GM12878 (cell line): ENCODE measurements around the gene RALGPS2. TPM values are rescaled to one million over a fixed set of nuclear protein-coding genes. Genes with fewer than 3 reads are reported as not detected.

ENCODE experiments used
- ATAC-seq: fragments of 200-7000 bp; cut with Tn5 transposase; 3 replicates; pipeline ENCODE4 v1.9.1; 2020; ENCODE audit warnings: mild to moderate bottlenecking, moderate library complexity
- BruUV-seq: library from RNA; stranded (reverse); fragments of 400-500 nt; replicated peaks from 2 replicates; lab custom pipeline; 2021; lab: Mats Ljungman, UMichigan
- CTCF ChIA-PET: fragments of 300-600 bp; sonication (Branson Sonifier 250); formaldehyde crosslinking; extraction: SDS; loops from one replicate; lab custom pipeline; 2021; ENCODE audit warnings: inconsistent platforms; lab: Yijun Ruan, JAX
- POLR2A ChIA-PET: fragments of 350-600 bp; formaldehyde crosslinking; extraction: SDS; loops from one replicate; lab custom pipeline; 2021; ENCODE audit warnings: inconsistent platforms; lab: Charles Lee
- RAD21 ChIA-PET: fragments of 300-600 bp; sonication (Branson Sonifier 250); formaldehyde crosslinking; loops from one replicate; lab custom pipeline; 2023; ENCODE audit warnings: antibody characterized with exemption; ENCODE audit not compliant: unreplicated experiment; lab: Charles Lee
- SMC1A ChIA-PET: fragments of 300-600 bp; sonication (Branson Sonifier 250); formaldehyde crosslinking; loops from one replicate; lab custom pipeline; 2023; ENCODE audit not compliant: unreplicated experiment, uncharacterized antibody; lab: Charles Lee
- DNase-seq: peaks from one replicate; pipeline ENCODE4 v3.0.0-alpha.2; 2011; ENCODE audit warnings: low read depth, low spot score
- FAIRE-seq: peaks from 3 replicates; lab custom pipeline; 2011; peaks lifted over from hg19 to GRCh38; lab: Jason Lieb, UNC
- H2AFZ ChIP-seq: 2 replicates; pipeline ENCODE4 v1.6.0; 2011; ENCODE audit warnings: low read depth, low read length, control low read depth; ENCODE audit not compliant: control insufficient read depth
- H3K27ac ChIP-seq: 2 replicates; pipeline ENCODE4 v1.5.1; 2011; ENCODE audit warnings: control low read depth; ENCODE audit not compliant: control insufficient read depth, insufficient read depth
- H3K27me3 ChIP-seq, 2 experiments: replicated peaks in 1 of 2; 2 replicates each; pipeline versions ENCODE4 v1.6.0 to v1.6.1; 2011; ENCODE audit warnings: low read length in 1 of 2; ENCODE audit not compliant: control insufficient read depth in 2 of 2, insufficient read depth in 2 of 2
- H3K36me3 ChIP-seq, 2 experiments: 2 replicates each; pipeline ENCODE4 v1.5.1; 2011; ENCODE audit warnings: low read length in 1 of 2; ENCODE audit not compliant: control insufficient read depth in 2 of 2, insufficient read depth in 2 of 2
- H3K4me1 ChIP-seq: 2 replicates; pipeline ENCODE4 v1.6.1; 2011; ENCODE audit warnings: mild to moderate bottlenecking, low read length, moderate library complexity, mixed read lengths; ENCODE audit not compliant: control insufficient read depth, insufficient read depth
- H3K4me2 ChIP-seq: 2 replicates; pipeline ENCODE4 v1.6.0; 2011; ENCODE audit warnings: control low read depth; ENCODE audit not compliant: control insufficient read depth, insufficient read depth
- H3K4me3 ChIP-seq: fragments of 200-600 bp; sonication (generic); 2 replicates; pipeline ENCODE4 v1.5.1; 2016
- H3K79me2 ChIP-seq: 2 replicates; pipeline ENCODE4 v1.6.0; 2011; ENCODE audit warnings: low read length; ENCODE audit not compliant: control insufficient read depth, insufficient read depth
- H3K9ac ChIP-seq: 2 replicates; pipeline ENCODE4 v1.8.0; 2011; ENCODE audit warnings: low read length, control low read depth, mixed read lengths; ENCODE audit not compliant: control insufficient read depth, insufficient read depth
- H3K9me3 ChIP-seq: replicated peaks from 3 replicates; pipeline ENCODE4 v1.5.1; 2011; ENCODE audit warnings: mild to moderate bottlenecking, low read length; ENCODE audit not compliant: control insufficient read depth, insufficient read depth
- H4K20me1 ChIP-seq: 2 replicates; pipeline ENCODE4 v1.6.0; 2011; ENCODE audit not compliant: control insufficient read depth, insufficient read depth
- ATF7 ChIP-seq: fragments of 450-650 bp; IDR thresholded peaks from 2 replicates; pipeline ENCODE4 v1.6.1; 2016; ENCODE audit warnings: low read depth, mild to moderate bottlenecking
- CEBPB ChIP-seq, 2 experiments: fragments of 150-350 bp in 1 of 2; IDR thresholded peaks; 2 replicates each; pipeline ENCODE4 v1.6.1; 2012 to 2014; ENCODE audit warnings: low read depth in 2 of 2, low read length in 2 of 2, borderline replicate concordance in 1 of 2, inconsistent platforms in 1 of 2
- CREB1 ChIP-seq: IDR thresholded peaks from 2 replicates; pipeline ENCODE4 v1.6.1; 2012; ENCODE audit warnings: low read depth, mild to moderate bottlenecking, inconsistent platforms
- IKZF2 ChIP-seq, 2 experiments: fragments of 450-650 bp; IDR thresholded peaks; 2 replicates each; pipeline ENCODE4 v1.6.1; 2017; ENCODE audit warnings: mild to moderate bottlenecking in 2 of 2, moderate library complexity in 2 of 2
- NFYA ChIP-seq: IDR thresholded peaks from 2 replicates; pipeline ENCODE4 v1.6.1; 2011; ENCODE audit warnings: low read depth, mild to moderate bottlenecking, low read length, improper control_type of control experiment, borderline replicate concordance
- PAX8 ChIP-seq: fragments of 450-650 bp; IDR thresholded peaks from 2 replicates; pipeline ENCODE4 v1.6.1; 2017; ENCODE audit warnings: mild to moderate bottlenecking, moderate library complexity
- RBBP5 ChIP-seq: fragments of 200-600 bp; sonication (generic); conservative IDR thresholded peaks from 2 replicates; pipeline ENCODE4 v1.6.1; 2016
- SMC3 ChIP-seq: IDR thresholded peaks from 2 replicates; pipeline ENCODE4 v1.6.1; 2011; ENCODE audit warnings: low read length, improper control_type of control experiment, borderline replicate concordance
- ZSCAN29 ChIP-seq: fragments of 450-650 bp; IDR thresholded peaks from 2 replicates; pipeline ENCODE4 v1.6.1; 2017; ENCODE audit warnings: mild to moderate bottlenecking, moderate library complexity
- WGBS: methylation state at CpG from one replicate; pipeline ENCODE4 v1.1.6; 2016; ENCODE audit warnings: low lambda C conversion rate; ENCODE audit not compliant: insufficient replicate concordance, insufficient coverage; ENCODE audit errors: missing lambda C conversion rate; 5-methylcytosine and 5-hydroxymethylcytosine counted together
- in situ Hi-C: fragments of 300-500 bp; cut with MboI; formaldehyde crosslinking; loops from 9 replicates; pipeline ENCODE4 v1.14.3; 2018; ENCODE audit warnings: mixed read lengths
- intact Hi-C: fragments of 100-400 bp; cut with micrococcal nuclease; formaldehyde crosslinking; loops from one replicate; pipeline ENCODE4 v1.14.2; 2022; ENCODE audit not compliant: unreplicated experiment
- polyA plus RNA-seq, 11 experiments: library from polyadenylated mRNA; depleted of rRNA in 4 of 11; unstranded in 6 of 11; stranded (reverse) in 5 of 11; fragments of >200 nt; fragmentation: Nextera tagmentation in 4 of 11; fragmentation: Illumina TruSeq in 1 of 11; extraction: Ambion mirVana in 4 of 11; extraction: Trizol in 1 of 11; gene quantifications; 1 replicate in 1 of 11; 2 replicates in 10 of 11; pipeline versions ENCODE4 v1.2.1 to v1.2.3, GENCODE V29; 2011 to 2016; ENCODE audit warnings: inconsistent platforms in 2 of 11, missing spikeins in 2 of 11, low read depth in 1 of 11
- total RNA-seq, 4 experiments: library from RNA; depleted of rRNA in 3 of 4; stranded (reverse); fragments of >200 nt in 3 of 4; fragmentation: Illumina TruSeq in 1 of 4; extraction: Trizol in 1 of 4; gene quantifications; 2 replicates each; pipeline versions ENCODE4 v1.2.1 to v1.2.3, GENCODE V29; 2013 to 2021
- TF ChIP-seq, protein P1 (sequence below): fragments of 450-650 bp; IDR thresholded peaks from 2 replicates; pipeline ENCODE4 v1.6.1; 2017; ENCODE audit warnings: antibody characterized with exemption, mild to moderate bottlenecking, moderate library complexity
- TF ChIP-seq, protein P2 (sequence below): fragments of 450-650 bp; formaldehyde crosslinking; IDR thresholded peaks from 2 replicates; pipeline ENCODE4 v1.4.0; 2020; ENCODE audit warnings: mild to moderate bottlenecking, moderate library complexity
- TF ChIP-seq, protein P3 (sequence below): fragments of 450-650 bp; IDR thresholded peaks from 2 replicates; pipeline ENCODE4 v1.6.1; 2018; ENCODE audit warnings: mild to moderate bottlenecking, low read depth, moderate library complexity; ENCODE audit not compliant: partially characterized antibody

The RALGPS2 gene
- total and polyA plus RNA-seq, 10 of the 15 experiments (the other 5 are each of a cell fraction or from before 2014, with no cell fraction given): 0.08 to 3.7 (median 0.50) TPM

DNA sequence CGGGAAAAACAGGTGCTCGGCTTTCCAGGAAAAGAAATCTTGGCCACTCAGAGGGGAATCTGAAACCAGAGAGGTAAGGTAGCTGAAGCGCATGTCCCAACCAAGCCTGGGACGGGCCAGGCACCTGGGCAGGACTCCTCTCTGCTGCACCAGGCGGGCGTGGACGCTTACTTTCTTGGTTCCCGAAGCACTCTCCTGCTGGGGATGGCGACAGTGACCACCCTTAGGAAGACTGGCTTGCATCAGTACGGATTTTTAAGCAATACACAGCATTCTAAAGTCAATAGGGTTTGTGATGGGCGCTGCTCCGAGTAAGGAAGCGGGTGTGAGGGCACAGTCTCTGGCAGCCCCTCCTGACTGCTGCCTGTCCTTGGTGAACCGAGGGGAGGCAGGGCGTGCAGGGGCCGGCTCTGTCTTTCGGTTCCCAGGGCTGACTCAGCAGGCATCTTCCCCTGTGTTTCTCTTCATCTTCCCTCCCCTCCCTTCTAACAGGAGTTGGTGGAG is 220.8 kb downstream of the RALGPS2 start:
- Histone ChIP-seq H3K4me2 (no peak overlapping the region), H3K36me3 (no peaks in the 10 kb centered on the region)
- WGBS: 34% methylated on average over 17 of the region's 17 CpGs
- SMC1A ChIA-PET: no interaction called here
- no peak for TF ChIP-seq PAX8
- no peak for TF ChIP-seq ZSCAN29
- TF ChIP-seq, protein P1, sequence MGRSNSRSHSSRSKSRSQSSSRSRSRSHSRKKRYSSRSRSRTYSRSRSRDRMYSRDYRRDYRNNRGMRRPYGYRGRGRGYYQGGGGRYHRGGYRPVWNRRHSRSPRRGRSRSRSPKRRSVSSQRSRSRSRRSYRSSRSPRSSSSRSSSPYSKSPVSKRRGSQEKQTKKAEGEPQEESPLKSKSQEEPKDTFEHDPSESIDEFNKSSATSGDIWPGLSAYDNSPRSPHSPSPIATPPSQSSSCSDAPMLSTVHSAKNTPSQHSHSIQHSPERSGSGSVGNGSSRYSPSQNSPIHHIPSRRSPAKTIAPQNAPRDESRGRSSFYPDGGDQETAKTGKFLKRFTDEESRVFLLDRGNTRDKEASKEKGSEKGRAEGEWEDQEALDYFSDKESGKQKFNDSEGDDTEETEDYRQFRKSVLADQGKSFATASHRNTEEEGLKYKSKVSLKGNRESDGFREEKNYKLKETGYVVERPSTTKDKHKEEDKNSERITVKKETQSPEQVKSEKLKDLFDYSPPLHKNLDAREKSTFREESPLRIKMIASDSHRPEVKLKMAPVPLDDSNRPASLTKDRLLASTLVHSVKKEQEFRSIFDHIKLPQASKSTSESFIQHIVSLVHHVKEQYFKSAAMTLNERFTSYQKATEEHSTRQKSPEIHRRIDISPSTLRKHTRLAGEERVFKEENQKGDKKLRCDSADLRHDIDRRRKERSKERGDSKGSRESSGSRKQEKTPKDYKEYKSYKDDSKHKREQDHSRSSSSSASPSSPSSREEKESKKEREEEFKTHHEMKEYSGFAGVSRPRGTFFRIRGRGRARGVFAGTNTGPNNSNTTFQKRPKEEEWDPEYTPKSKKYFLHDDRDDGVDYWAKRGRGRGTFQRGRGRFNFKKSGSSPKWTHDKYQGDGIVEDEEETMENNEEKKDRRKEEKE: no peak
- TF ChIP-seq, protein P2, sequence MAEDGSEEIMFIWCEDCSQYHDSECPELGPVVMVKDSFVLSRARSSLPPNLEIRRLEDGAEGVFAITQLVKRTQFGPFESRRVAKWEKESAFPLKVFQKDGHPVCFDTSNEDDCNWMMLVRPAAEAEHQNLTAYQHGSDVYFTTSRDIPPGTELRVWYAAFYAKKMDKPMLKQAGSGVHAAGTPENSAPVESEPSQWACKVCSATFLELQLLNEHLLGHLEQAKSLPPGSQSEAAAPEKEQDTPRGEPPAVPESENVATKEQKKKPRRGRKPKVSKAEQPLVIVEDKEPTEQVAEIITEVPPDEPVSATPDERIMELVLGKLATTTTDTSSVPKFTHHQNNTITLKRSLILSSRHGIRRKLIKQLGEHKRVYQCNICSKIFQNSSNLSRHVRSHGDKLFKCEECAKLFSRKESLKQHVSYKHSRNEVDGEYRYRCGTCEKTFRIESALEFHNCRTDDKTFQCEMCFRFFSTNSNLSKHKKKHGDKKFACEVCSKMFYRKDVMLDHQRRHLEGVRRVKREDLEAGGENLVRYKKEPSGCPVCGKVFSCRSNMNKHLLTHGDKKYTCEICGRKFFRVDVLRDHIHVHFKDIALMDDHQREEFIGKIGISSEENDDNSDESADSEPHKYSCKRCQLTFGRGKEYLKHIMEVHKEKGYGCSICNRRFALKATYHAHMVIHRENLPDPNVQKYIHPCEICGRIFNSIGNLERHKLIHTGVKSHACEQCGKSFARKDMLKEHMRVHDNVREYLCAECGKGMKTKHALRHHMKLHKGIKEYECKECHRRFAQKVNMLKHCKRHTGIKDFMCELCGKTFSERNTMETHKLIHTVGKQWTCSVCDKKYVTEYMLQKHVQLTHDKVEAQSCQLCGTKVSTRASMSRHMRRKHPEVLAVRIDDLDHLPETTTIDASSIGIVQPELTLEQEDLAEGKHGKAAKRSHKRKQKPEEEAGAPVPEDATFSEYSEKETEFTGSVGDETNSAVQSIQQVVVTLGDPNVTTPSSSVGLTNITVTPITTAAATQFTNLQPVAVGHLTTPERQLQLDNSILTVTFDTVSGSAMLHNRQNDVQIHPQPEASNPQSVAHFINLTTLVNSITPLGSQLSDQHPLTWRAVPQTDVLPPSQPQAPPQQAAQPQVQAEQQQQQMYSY (CRISPR knock-in tag): no peak
- TF ChIP-seq ATF7: no peak
- TF ChIP-seq CREB1: no peak
- TF ChIP-seq SMC3: no peak
- no peak for TF ChIP-seq RBBP5
- TF ChIP-seq NFYA: no peak
- TF ChIP-seq CEBPB (IDR thresholded peaks at IDR 0.05; ENCODE audit: borderline replicate concordance in 1 of 2, low read depth in 2 of 2, low read length in 2 of 2): no peak
- no peak for TF ChIP-seq IKZF2 (IDR thresholded peaks at IDR 0.05)
- TF ChIP-seq, protein P3, sequence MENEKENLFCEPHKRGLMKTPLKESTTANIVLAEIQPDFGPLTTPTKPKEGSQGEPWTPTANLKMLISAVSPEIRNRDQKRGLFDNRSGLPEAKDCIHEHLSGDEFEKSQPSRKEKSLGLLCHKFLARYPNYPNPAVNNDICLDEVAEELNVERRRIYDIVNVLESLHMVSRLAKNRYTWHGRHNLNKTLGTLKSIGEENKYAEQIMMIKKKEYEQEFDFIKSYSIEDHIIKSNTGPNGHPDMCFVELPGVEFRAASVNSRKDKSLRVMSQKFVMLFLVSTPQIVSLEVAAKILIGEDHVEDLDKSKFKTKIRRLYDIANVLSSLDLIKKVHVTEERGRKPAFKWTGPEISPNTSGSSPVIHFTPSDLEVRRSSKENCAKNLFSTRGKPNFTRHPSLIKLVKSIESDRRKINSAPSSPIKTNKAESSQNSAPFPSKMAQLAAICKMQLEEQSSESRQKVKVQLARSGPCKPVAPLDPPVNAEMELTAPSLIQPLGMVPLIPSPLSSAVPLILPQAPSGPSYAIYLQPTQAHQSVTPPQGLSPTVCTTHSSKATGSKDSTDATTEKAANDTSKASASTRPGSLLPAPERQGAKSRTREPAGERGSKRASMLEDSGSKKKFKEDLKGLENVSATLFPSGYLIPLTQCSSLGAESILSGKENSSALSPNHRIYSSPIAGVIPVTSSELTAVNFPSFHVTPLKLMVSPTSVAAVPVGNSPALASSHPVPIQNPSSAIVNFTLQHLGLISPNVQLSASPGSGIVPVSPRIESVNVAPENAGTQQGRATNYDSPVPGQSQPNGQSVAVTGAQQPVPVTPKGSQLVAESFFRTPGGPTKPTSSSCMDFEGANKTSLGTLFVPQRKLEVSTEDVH: no peak
- TF ChIP-seq, all 136 proteins: peak for 0
- Histone ChIP-seq H3K9ac (no peak overlapping the region), H2AFZ (no peak overlapping the region), H3K27me3 (peaks cover 0 to under 1% of the 10 kb centered on the region in 2 experiments; a peak in 2 of 4 replicates), H3K27ac (no peak overlapping the region), H3K4me1 (no peaks in the 10 kb centered on the region), H4K20me1 (no peaks in the 10 kb centered on the region), H3K9me3 (no peaks in the 10 kb centered on the region), H3K79me2 (no peaks in the 10 kb centered on the region), H3K4me3 (no peak overlapping the region)
- ChIA-PET RAD21 (no interaction called here), POLR2A (no interaction called here), CTCF (no interaction called here)
- intact Hi-C loops (no loop called here), in situ Hi-C loops (no loop called here)
- BruUV-seq: no TSS peak
- FAIRE-seq (no peak), DNase-seq (no peak), ATAC-seq (no peak)
